ENCODE data around the gene SLX4IP.
"Not testable (repeated sequence)": the region's sequence is repeated elsewhere in the genome, so short reads cannot be mapped to it uniquely, and the experiment has no call there.

SLX4IP gene

GRCh38 chr20:10611357-10611756 lies 176.3 kb downstream of the SLX4IP start:
- no peak for DNase-seq

GRCh38 chr20:10613426-10613825 lies 178.3 kb downstream of the SLX4IP start:
- not testable (repeated sequence) for DNase-seq

GRCh38 chr20:10613911-10614310 lies 178.8 kb downstream of the SLX4IP start:
- DNase-seq, result no peak

GRCh38 chr20:10616212-10616611 lies 181.1 kb downstream of the SLX4IP start:
- DNase-seq, result no peak

- not testable (repeated sequence) for DNase-seq
Observed at GRCh38 chr20:10617549-10618133, 182.5 kb downstream of the SLX4IP start.

GRCh38 chr20:10618611-10619245 lies 183.6 kb downstream of the SLX4IP start:
- no peak for DNase-seq

DNA sequence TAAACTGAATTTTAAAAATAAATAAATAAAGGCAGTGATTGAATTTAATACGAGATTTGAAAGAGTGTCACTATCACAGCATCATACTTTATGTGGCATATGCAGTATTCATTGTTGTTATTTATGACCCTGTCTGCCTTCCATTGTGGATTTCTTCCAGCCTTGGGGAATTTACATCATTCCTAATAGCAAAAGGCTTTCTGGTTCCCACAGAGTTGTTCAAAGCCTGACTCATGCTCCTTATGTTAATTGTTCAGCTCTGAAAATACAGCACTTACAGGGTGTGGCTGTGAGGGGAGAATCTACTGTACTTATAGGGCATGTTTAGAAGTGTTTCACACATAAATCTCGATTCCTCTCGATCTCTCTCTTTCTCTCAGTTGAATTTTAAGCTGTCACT lies 184.3 kb downstream of the SLX4IP start:
- no peak for DNase-seq

GRCh38 chr20:10621149-10621548 lies 186.0 kb downstream of the SLX4IP start:
- DNase-seq, result no peak

- no peak for DNase-seq
Observed at GRCh38 chr20:10622657-10623418, 187.7 kb downstream of the SLX4IP start.

- no peak for DNase-seq
Observed at GRCh38 chr20:10625641-10626040, 190.5 kb downstream of the SLX4IP start.

DNA sequence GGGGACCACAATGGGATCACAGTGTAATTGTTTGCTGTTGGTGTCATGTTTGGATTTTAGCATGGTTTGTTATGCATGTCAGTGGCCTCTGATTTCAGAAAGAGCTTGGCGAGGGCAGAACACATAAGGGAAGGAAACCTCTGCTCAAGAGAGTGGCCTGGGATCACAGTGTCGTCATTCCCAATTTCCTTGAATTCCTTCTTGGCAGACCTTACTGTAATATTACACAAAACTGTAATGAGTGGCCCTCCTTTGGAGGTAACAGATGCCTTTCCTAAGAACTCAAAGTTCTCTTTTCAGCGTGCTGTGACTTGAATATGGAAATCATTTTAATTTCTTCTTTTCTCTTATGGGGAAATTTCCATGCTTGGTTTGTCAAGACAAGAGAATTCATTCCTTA lies 191.8 kb downstream of the SLX4IP start:
- no peak for DNase-seq

- no peak for DNase-seq
Observed at GRCh38 chr20:10629946-10630650, 195.0 kb downstream of the SLX4IP start.

DNA sequence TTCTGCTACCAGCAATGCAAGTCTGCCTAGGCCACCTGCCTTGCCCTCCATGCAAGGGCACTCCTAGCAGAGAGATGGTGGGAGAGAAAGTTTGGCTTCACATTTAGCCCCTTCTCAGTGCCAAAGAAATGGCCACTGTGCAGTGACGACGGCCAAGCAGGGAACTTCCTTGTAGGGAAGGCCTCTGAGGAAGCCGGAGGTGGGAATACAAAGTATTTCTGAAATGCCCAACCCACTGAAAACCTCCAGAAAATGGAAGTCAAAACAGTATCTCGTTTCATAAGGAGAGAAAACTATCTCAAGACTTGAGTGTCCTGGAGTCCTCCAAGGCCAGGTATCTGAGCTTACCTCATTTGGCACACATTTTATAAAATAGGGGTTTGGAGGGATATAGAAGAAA lies 196.0 kb downstream of the SLX4IP start:
- no peak for DNase-seq

DNA sequence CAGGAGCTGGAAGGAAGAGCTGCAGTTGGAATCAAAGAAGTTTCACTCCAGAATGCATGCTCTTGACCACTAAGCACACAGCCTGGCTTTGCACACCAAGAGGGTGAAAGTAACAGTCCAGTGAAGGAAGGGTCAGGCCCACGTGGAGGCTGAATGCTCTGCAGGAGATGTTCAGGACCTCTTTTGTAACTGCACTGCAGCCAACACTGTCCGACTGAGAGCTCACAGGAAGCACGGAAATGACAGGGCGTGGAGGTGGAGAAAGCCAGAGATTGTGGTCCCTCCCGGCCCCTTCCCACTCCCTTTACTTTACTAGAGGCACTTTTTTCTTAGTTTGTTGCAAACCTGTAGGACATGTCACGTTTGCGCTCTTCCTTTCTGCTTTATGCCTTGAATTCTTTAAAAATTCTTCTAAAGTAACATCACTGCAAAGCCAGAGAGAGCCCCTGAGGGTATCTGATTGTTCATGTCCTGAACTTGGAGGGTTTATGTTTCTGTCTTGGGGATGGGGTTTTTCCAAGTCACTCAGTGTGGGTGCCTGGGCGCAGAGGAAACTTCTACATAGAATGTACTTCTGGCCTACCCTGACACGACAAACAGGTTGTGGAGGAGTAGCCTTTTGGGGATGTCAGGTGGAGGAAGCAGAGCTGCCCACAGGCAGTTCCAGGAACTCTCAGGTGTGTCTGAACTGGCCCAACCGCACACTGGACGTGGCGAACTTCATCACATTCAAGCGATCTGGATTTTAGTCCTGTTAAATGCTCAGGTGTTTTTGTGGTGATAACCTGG lies 197.8 kb downstream of the SLX4IP start:
- DNase-seq, result no peak

DNA sequence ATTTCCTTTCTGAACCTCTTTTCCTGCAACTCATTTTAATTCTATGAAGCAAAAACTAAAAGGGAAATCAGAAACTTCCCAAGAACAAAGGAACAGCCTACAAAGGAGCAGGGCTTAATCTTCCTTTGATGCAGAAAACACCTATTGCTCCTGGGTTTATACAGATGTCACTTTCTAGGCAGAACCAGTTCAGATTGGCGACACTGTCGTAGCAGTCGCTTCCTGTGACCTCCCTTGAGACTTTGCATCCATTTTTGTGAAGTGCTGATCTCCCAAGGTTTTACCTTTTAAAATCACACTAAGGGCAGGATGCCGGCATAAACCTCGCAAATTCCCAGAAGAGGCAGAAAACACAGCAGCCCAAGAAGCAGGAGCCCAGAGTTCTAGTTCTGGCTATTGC lies 198.6 kb downstream of the SLX4IP start:
- DNase-seq, result no peak

DNA sequence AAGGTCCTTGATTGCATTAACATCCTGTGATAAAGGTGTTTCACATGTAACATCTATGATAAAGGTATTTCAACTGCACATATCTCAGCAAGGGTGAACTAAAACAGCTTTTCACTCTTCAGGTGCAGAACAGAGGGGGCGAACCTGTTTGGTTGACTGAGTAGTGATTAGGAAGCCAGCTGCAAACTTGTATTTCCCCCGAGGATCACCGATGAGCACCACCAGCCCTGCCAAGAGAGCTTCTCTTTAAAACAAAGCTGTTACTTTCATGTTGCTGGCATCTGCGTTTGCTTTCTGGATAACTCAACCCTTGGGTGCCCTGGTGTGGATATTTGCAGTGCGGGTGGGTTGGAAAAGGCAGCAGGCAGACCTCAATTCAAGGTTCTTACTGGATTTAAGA lies 199.1 kb downstream of the SLX4IP start:
- no peak for DNase-seq

- no peak for DNase-seq
Observed at GRCh38 chr20:10634683-10635411, 199.7 kb downstream of the SLX4IP start.

- DNase-seq, result no peak
Observed at GRCh38 chr20:10635476-10636208, 200.5 kb downstream of the SLX4IP start.

DNA sequence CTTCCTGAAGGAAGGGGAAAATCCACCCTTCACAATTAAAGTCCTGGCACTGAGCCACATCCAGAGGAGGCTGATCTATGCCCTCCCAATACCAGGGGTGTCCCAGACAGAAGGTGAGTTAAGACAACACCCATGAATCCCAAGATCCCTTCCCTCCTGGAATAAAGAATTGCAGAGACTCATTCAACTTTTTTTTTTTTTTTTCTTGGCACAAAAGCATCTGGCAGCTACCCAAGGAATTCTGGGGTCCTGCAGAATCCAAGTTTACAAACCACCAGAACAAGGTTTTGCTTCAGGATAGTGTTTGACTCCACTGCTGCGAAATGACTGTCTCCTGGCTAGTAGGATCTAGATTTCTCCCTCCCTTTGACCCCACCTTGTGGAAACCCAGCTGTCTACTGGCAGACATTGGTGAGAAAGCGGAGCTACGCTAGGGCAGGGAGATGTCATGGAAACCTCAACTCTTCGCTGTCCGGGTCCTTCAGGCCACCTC lies 201.3 kb downstream of the SLX4IP start:
- DNase-seq, result no peak

GRCh38 chr20:10637031-10637559 lies 202.0 kb downstream of the SLX4IP start:
- no peak for DNase-seq

DNA sequence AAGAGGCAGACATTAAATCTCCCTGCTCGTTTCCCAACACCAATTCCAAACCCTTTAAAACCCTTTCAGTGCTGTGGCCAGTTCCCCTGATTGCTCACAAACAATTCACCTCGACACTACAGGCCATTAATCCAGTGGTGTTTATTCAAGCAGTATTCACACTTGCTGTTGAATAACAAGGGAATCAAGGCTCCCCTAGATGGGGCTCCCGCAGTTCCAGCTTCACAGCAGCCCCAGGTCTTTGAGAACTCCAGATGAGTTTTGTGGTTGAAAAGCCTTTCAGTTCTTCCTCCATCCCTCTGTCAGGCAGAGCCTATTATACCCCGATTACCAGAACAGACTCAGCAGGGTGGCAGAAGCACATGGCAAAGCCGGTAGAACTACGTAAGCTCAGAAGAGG lies 202.5 kb downstream of the SLX4IP start:
- DNase-seq, result no peak

Measured in cortex of kidney (tissue), 1 donor.